Measurements from ENCODE around the gene PTPN7. TPM values are rescaled to one million over a fixed set of nuclear protein-coding genes. Genes with fewer than 3 reads are reported as not detected.

PTPN7 gene
- total and polyA plus RNA-seq, 10 of the 15 experiments (the other 5 are each of a cell fraction or from before 2014, with no cell fraction given) = 7.9 to 117 (median 102) TPM

- POLR2A ChIA-PET = no interaction called here
- no peak within 1 kb of the TSS for H3K4me3 ChIP-seq
- intact Hi-C loops (cut with micrococcal nuclease; ENCODE audit: unreplicated experiment) (loop anchor here (1.0 to 10.0 kb wide), 4 partner anchors 44 to 525 kb away; no protein-coding TSS in a partner anchor), in situ Hi-C loops (cut with MboI) (no loop called here)
- FAIRE-seq (no peak), DNase-seq (ENCODE audit: low read depth, low spot score) (no peak), ATAC-seq (peak; percentile 13; the same call in 2 of the 3 replicates)
- H3K27ac ChIP-seq (ENCODE audit: control insufficient read depth, insufficient read depth) = no peak within 1 kb of the TSS
- TF ChIP-seq RB1 (IDR thresholded peaks at IDR 0.05; ENCODE audit: borderline replicate concordance) = no peak
- TF ChIP-seq ASH2L (IDR thresholded peaks at IDR 0.05; ENCODE audit: borderline replicate concordance, low read depth) = no peak
- peak; percentile 65 for TF ChIP-seq SUZ12 (IDR thresholded peaks at IDR 0.05; ENCODE audit: unreplicated experiment)
- RAD21 ChIA-PET (ENCODE audit: unreplicated experiment) = interaction anchor here (1.1 to 2.4 kb wide), 12 partner anchors 39 to 526 kb away, joined by 3 to 39 read pairs (median 6); partner anchors contain the start of gene UBE2T
- CTCF ChIA-PET = interaction anchor here (0.7 to 2.9 kb wide), 37 partner anchors 9 to 796 kb away, joined by 3 to 52 read pairs (median 5); partner anchors contain the start of genes ARL8A and PTPN7
- H3K27me3 ChIP-seq (replicated peaks in 1 of 2; ENCODE audit: control insufficient read depth in 2 of 2, insufficient read depth in 2 of 2, low read length in 1 of 2) = peaks cover 7 to 11% of the 10 kb centered on the region in 2 experiments
- no peak within 1 kb of the TSS for H3K9ac ChIP-seq (ENCODE audit: control insufficient read depth, insufficient read depth, low read length)
- no peaks in the 10 kb centered on the region for H3K79me2 ChIP-seq (ENCODE audit: control insufficient read depth, insufficient read depth, low read length)
- whole genome bisulfite sequencing (ENCODE audit: insufficient coverage, insufficient replicate concordance, low lambda C conversion rate, missing lambda C conversion rate) = 2% methylated on average over 42 of the region's 61 CpGs
- H3K36me3 ChIP-seq (ENCODE audit: control insufficient read depth in 2 of 2, insufficient read depth in 2 of 2, low read length in 1 of 2) = no peaks in the 10 kb centered on the region
- H4K20me1 ChIP-seq (ENCODE audit: control insufficient read depth, insufficient read depth) = no peaks in the 10 kb centered on the region
- no TSS peak for BruUV-seq (replicated peaks)
- H3K4me2 ChIP-seq (ENCODE audit: control insufficient read depth, insufficient read depth) = no peak within 1 kb of the TSS
- no peak within 1 kb of the TSS for H2AFZ ChIP-seq (ENCODE audit: control insufficient read depth, low read depth, low read length)
- SMC1A ChIA-PET (ENCODE audit: uncharacterized antibody, unreplicated experiment) = interaction anchor here (0.6 to 1.7 kb wide), 7 partner anchors 33 to 877 kb away, joined by 3 to 23 read pairs (median 7); partner anchors contain the start of gene PTPN7
- no peaks in the 10 kb centered on the region for H3K4me1 ChIP-seq (ENCODE audit: control insufficient read depth, insufficient read depth, low read length)
- no peaks in the 10 kb centered on the region for H3K9me3 ChIP-seq (replicated peaks; ENCODE audit: control insufficient read depth, insufficient read depth, low read length)
These were observed 33.4 kb upstream of the PTPN7 start, which contains the start of gene LGR6 for GRCh38 chr1:202193614-202194327. Gene LGR6, plus strand, starts transcription at chr1:202193799. Its CDS starts 191 bp downstream, at chr1:202193990.
